ENCODE results near the gene ACO1.
"Not testable (repeated sequence)": the region's sequence is repeated elsewhere in the genome, so short reads cannot be mapped to it uniquely, and the experiment has no call there.

The ACO1 gene

DNA sequence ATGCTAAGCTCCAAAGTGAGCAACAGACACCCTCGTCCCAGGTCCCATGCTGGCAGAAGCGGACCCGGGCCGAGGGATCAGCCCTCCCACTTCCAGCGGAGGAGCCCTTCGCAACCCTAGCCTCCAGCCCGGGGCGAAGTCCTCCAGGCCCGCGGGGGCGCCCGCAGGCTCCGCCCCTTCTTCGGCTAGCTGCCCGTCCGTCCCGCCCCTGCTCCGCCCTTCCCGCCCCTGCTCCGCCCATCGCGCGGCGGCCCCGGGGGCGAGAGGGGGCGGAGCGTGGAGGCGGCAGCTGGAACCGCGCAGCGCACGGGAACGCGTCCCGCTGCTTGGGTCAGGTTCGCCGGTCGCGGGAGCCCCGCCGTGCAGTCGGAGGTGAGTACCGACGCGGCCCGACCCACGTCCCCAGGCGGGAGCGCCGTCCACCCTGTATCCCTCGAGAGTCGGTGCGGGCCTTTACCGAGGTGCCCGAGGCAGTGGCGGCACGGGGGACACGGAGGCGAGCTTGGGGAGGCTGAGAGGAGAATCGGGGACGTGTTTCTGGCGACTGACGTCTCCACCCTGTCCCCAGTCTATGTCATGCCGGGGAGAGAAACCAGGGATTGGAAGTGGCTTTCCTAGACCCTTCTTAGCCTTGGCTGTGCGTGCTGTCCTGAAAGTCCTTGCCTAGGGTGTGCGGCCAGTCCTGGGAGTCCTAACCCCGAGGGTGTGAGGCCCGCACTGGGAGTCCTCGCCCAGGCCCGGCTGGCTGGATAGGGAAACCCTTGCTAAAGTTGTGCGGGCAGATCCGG lies at the start of gene ACO1:
ACO1 (plus strand) TSS at position 280 of the 788 bp plus-strand sequence. CDS start 20,864 bp downstream, outside the sequence.
- peak; percentile 80 for DNase-seq (ENCODE audit: low read depth)

DNA sequence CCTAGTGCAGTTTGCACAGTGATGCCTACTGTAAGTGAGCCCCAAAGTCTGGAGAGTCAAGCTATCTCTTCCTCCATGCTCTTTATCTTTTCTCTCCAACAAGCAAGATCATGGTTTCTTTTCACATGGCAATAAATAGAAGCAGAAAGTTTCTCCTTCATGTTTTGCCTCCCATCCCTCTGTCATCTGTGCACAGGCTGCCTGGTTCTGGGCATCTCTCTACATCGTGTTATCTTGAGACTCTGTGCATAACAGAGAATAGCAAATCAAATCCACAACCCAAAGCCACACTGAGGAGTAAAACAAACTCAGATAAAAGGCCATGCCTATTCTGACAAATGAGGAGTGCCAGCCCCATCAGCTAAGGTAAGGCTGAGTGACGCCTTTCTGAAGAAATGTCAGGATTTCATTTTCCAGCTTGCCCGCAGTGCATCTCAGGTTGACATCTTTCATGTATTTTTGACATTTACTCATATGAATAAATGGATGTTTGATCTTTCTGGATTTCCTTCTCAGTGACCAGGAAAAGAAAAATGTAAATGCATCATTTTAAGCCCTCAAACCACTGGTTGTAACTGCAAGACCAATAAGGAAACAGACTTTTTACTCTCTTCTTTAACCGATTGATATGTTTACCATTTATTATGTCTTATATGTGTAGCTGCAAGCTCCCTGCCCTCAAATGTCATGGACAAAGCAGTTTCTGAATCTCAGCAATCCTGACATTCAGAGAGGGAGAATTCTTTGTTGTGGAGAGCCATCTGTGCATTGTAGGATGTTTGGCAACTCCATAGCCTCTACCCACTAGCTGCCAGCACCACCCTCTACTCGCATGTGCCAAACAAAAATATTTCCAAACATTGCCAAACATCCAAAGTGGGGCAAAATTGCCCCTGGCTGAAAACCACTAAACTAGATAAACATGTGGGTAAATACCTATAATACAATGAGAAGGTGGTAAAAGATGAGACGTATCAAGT lies 49.2 kb upstream of the ACO1 start:
- no peak for DNase-seq (ENCODE audit: low read depth)

DNA sequence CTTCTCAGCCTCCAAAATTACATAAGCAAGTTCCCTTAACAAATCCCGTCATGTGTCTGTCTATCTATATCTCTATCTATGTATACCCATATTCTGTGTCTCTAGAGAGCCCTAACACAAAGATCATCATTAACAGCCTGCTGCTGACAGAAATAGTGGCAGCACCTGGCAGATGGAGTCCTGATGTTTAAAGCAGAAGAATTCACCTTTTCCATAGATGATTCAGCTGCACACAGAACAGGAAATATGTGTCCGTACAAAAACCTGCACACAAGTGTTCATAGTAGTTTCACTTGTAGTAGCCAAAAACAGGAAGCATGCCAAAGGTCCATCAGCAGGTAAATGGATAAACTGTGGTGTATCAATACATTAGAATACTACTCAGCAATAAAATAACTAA lies 45.0 kb upstream of the ACO1 start:
- DNase-seq (ENCODE audit: low read depth): no peak

DNA sequence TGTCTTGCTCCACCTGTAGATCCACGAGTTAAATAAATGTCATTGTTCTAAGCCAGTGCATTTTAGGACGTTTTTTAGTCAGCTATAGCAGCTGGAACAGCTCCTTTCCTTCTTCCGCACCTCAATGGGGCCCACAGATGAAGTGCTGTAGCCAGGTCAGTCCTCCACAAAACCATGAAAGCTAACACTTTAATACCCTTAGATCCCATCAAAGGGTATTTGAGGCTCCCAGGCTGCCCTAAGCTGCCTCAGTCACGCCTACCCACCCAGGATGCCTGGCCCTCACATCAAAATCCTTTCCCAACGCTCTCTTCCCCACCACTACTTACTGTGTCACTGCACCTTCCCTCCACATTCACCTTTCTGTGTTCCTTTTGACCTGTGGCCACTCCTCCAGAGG lies 44.1 kb upstream of the ACO1 start:
- no peak for DNase-seq (ENCODE audit: low read depth)

DNA sequence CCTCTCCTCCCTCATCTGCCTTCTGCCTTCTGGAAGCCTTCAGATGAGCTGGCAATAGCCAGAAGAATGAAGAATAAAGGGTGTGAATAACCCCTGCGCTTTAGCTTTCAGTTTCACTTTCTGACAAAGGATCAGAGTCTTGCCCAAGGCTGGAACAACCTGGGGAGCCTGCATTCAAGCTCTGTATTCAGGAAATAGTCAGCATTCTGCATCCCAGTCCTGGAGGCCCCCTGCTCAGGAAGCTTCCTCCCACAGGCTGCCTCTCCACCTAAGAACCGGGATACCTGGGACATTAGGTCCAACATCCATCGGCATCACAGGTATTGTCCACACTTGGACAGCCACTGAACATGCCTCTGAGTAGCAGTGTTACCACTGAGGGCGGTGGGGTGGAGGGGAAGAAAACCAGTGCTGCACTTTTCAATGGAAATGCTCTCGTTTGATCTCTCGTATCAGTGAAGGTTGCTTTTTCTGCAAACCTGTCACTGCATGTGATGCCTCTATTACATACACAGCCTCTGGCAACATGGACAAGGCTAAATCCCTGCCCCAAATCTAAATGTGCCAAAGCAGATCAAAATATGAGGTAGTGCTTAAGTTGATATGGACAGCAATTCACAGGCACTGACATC lies 39.8 kb upstream of the ACO1 start:
- DNase-seq (ENCODE audit: low read depth): no peak

DNA sequence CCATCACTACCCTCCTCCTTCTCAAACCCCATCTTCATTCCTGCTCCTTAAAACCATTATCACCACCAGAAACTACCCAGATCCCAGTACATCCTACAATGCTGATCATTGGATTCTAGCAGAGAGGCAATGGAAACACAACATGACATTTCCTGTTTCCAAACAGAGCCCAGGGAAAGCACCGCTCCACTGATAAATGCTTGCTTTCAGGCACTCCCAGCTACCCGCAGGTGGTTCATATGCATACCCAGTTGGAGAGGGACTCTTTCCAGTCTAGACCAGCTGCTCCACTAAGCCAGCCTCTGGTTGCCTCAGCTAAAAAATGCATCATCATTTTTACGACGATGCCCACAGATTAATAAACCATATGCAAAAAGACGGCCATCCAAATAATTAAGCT lies 39.2 kb upstream of the ACO1 start:
- no peak for DNase-seq (ENCODE audit: low read depth)

DNA sequence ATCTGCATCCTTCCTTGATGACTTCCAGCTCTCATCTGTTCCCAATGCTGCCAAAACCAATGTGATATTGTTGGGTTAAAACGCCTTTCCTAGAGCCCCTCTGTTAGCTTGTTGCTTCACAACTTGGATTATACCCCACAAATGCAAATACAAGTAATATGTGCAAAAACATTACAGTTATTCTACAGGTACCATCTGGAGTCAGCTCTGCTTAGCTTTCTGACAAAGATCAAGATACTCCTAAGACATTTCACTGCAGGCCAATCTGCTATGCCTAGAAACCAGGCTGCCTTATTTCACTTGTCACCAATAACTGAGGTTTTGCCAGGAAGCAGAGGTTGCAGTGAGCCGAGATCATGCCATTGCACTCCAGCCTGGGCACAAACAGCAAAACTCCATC lies 36.9 kb upstream of the ACO1 start:
- DNase-seq (ENCODE audit: low read depth): no peak

DNA sequence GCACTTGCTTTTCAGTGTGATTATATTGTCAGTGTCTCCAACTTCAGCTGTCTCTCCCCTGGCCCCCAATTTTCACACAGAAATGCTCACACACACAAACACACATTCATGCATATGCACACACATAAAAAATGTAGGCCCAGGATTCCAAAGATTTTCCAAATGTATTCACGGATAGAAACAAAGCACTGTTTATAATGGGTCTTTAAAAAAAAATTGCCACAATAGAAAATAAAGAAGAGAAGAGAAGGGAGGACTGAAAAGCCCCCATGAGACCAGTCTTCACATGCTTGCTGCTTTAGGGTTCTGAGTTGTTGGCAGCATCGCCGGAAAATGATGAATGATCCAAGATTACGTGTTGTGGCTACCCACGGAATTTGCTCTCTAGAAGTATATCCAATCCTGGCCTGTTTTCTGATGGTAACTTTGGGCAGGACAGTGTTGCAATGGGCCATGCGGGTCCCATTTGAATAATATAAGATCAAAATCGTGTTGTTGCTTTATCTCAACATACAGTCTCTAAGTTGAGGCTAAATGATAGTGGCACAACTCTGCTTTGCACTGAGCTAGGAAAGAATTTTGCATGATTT lies 36.2 kb upstream of the ACO1 start:
- no peak for DNase-seq (ENCODE audit: low read depth)

DNA sequence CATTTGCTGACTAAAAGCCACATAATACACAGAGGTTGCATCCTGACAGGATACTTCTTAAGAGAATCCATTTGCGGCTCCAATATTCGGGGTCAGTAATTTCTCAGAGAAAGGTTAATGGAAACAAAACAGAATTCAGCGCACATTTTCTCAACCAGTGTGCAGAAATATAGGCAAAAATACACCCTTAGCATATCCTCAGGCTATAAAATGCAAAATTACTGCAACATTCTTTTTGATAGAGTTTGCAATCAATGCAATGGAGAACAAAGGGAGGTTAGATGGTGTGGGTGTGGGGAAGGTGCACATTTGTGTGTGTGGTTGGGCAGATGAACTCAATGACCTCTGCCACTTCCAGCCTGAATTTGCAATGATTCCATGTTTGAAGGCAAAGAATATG lies 35.4 kb upstream of the ACO1 start:
- no peak for DNase-seq (ENCODE audit: low read depth)

DNA sequence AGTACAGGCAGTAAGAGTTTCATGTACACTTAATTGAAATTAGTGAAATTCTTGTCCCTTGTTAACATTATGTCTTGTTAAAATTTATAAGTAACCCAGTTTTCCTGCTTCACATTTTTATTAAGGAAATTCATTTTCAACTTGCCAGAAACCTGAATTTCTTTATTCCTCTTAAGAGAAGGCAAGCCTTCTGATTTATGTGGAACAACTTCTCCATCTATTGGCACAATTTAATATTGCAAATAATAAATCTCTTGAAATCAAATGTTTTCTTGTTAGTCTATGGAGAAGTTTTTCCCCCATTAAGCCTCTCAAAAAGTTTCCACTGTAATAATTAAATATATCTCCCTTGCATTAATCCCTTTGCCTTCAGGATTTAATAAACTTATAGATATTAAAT lies 33.8 kb upstream of the ACO1 start:
- no peak for DNase-seq (ENCODE audit: low read depth)

DNA sequence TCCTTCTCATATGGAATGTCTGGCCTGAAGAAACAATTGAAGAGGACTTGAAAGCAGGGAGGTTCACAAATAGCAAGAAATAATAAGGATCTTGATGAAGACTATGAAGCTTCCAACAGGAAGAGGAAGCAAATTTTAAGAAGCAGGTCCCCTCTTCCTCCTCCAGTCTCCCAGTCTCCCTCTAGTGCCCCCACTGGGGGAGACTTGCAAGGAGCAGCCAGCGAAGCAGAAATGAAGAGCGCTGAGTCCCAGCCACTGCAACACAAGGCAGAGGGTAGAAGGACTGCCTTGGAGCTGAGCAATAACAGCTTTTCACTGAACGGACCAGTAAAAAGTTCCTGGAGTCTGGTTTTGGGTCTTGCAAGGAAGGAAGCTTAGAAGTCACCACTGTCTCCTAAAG lies 32.6 kb upstream of the ACO1 start:
- DNase-seq (ENCODE audit: low read depth): no peak

DNA sequence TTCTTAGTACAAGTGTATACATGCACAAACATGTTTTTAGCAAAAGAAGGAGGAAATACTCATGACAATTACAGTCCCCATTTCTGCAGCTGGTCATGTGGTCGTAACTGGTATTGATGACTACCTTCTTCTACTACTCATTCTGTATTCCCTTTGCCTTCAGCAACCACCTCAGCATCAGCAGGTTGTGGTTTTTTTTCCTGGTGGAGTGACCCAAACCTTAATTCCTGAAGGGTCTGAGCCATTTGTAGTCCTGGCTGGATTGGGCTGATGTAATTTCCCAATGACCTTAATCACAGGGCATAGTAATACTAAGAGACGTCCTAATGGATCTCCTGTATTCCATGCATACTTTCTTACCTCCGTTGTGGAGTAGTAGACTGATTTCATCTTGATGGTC lies 31.0 kb upstream of the ACO1 start:
- DNase-seq (ENCODE audit: low read depth): not testable (repeated sequence)

DNA sequence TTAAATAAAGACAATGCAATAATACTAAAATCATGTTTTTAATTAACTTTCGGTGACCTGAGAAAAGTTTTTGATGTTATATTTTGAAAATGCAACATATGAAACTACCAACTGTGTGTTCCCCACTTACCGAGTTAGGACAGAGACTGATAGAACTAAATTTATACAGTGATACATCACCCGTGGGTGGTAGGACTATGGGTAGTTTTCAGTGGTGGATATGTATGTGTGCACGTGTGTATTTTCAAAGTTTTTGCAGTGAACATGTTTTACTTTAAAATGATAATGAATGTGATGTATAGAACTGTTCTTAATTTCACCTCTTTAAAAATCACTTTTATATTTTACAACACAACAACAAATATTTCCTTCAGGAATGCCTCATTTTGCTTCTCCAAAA lies 25.0 kb upstream of the ACO1 start:
- DNase-seq (ENCODE audit: low read depth): no peak

DNA sequence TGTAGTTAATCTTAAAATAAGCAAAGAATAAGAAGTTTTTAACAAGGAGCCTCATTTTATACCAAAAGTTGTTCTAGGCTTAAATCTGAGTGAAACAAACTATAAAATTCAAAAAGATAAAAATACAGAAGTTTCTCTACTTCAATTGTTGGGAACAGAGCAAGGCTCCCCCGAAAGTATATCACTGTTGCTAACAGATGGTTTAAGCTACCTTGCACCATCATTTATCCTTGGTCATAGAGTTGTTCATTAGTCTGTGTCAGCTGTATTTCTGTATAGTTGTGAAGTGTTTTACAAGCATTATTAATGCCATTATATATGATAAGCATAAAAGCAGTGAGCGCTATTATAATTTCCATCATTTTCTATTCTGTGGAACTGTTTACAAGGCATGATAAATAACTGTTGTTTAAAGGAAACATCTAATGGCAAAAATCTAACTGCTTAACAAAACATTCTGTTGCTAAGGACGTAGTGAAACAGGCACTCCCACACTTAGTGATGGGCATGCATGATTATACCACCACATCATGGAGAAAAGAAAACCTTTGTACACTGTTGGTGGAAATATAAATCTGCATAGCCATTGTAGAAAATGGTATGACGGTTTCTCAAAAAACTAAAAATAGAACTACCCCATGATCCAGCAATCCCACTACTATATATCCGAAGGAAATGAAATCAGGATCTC lies 23.3 kb upstream of the ACO1 start:
- no peak for DNase-seq (ENCODE audit: low read depth)

DNA sequence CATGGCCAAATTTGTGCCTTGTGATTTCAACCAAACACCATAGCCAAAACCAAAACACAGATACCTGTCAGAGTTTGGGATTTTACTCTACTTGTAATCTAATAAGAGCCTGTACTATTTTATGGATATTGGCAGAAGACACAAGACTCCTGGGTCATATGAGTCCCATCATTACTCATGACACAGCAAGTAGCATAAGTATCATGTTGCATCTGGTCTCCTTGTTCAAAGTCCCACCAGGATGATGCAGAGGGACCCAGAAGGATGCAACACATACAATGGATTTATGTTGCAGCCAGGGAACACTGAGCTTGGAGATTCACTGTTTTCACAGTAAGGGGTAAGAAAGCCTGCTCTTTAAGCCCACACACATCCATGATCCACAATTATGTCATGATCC lies 13.2 kb upstream of the ACO1 start:
- no peak for DNase-seq (ENCODE audit: low read depth)

DNA sequence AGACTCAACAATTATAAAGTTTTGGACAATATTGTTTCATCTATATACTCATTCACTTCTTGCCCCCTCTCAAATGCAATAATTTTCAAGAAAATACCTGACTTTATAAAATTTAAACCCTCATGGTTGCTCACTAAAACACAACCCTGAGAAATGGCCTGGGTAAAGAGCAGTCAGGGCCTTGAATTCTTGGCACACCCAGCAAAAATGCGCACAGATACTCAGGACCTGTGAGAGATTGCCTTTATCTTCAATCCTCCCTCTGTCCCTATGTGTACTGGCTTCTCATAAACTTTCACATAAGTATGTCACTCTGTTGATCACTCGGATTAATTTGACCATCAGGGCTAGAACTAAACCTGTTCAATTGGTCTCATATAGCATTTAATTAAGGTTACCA lies 12.8 kb upstream of the ACO1 start:
- no peak for DNase-seq (ENCODE audit: low read depth)

DNA sequence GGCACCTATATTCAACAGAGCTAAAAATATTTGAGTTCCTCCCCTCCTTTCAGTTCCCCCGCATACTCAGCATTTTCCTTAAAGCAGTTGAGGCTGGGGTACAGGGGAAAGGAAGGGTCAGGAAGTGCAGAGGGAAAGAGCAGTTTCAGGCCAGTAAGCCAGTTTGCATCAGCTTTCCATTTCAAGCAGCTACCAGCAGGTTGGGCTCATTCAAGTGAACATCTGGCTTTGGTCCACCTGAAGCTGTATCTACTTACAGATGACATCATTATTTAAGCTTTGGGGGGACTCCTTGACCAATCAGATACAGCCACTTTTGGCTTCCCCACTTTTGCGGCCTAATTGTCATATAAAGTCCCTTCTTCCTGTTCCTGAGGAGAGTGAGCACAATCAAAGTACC lies 8.2 kb upstream of the ACO1 start:
- no peak for DNase-seq (ENCODE audit: low read depth)

DNA sequence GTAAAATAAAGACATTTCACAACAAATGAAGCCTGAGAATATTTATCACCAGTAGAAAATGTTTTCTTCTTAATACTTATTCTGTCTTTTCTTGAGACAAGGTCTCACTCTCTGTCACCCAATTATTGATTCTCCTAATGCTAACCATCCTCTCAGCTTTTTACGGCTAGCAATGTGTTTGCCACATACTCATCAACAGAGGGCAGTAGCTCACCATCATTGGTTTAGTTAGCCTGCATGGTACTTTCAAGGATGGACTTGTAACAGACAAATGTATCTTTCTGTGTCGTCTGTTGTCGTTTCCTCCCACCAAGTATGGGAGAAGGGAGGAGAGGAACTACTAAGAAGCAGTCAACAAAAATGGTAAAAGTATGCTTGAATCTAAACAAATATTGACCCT lies 5.9 kb upstream of the ACO1 start:
- DNase-seq (ENCODE audit: low read depth): no peak

DNA sequence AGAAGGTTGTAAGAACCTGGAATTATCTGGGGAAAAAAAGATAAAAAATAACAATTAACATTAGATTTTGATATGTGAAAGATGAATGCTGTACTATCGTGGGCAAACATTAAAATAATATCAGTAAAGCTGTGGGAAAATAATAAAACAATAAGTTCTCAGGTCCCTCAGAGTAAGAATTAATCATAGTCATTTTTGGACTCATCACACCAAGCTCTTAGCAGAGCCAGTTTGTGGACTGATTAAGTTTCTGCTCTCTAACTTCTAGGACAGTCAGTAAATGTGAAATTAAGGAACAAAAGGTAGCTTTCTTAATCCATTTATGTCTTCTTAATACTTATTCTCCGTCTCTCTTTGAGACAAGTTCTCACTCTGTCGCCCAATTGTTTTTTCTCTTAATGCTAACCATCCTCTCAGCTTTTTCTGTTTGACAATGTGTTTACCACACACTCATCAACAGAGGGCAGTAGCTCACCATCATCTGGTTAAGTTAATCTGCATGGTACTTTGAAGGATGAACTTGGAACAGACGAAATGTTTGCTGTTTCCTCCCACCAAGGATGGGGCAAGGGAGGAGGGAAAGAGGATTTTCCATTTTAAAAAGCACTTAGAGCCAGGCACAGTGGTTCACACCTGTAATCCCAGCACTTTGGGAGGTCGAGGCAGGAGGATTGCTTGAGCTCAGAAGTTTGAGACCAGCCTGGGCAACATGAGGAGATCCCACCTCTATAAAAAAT lies 5.3 kb upstream of the ACO1 start:
- no peak for DNase-seq (ENCODE audit: low read depth)

DNA sequence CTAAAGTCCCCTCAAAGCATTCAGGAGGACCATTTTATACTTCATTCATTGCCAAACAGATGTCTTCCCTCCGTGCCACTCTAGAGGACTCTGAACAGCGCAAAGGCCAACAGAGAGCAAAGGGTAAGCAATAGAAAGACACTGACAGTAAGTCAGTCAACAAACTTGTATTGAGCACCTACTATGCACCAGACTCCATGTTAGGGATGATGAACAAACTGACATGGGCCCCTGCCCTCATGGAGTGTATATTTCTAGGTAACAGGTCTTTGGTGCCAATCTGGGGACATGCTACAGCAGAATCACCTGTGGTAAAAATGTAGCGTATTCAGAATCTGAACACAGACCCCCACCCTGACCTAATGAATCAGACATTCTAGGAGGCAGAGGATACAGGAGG lies 3.5 kb upstream of the ACO1 start:
- DNase-seq (ENCODE audit: low read depth): no peak
